HG03066 (cell line): ENCODE measurements around the gene CES1.
"Not testable (repeated sequence)": the region's sequence is repeated elsewhere in the genome, so short reads cannot be mapped to it uniquely, and the experiment has no call there.

Experiments
- ATAC-seq: cut with Tn5 transposase; IDR thresholded peaks from one replicate; pipeline ENCODE4 v1.9.1; 2021; ENCODE audit warnings: low read depth; ENCODE audit not compliant: unreplicated experiment

CES1 gene

GRCh38 chr16:55803681-55804080, 29.2 kb downstream of the CES1 start:
- ATAC-seq, result not testable (repeated sequence)

DNA sequence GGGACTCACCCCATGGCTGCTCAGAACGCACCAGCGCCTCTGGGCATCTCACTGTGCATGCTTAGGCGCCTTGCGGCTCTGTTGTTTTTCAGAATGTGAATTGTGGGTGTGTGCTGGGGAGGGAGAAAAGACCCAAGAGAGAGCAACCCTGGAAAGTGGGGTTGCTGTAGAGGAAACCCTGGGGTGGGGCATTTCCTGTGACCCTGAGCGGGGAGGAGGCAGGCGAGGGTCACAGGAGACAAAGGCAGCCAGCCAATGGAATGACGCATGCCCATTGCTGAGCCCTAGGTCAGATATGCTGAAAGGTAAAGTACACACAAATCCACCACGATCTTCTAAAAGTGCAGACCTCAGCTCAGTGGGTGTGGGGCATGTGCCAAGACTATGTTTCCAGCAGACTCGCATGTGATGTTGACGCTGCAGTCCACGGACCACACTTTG, 39.9 kb downstream of the CES1 start:
- not testable (repeated sequence) for ATAC-seq

- not testable (repeated sequence) for ATAC-seq
Measured at GRCh38 chr16:55791512-55791911, 41.4 kb downstream of the CES1 start.

DNA sequence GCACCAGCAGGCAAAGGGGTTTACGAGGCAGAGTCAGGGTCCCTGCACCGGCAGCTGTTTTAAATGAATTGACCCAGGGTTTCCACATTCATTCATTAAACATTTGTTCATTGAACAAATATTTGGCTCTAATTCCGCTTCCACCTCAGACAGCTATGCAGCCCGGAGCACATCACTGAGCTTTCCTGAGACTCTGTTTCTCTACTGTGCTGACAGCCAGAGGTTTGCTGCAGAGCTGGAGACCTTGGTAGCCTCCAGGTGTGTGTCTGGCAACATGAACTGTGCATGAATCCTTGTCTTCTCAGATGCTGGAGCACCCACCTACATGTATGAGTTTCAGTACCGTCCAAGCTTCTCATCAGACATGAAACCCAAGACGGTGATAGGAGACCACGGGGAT, 42.7 kb downstream of the CES1 start:
- ATAC-seq, result not testable (repeated sequence)

DNA sequence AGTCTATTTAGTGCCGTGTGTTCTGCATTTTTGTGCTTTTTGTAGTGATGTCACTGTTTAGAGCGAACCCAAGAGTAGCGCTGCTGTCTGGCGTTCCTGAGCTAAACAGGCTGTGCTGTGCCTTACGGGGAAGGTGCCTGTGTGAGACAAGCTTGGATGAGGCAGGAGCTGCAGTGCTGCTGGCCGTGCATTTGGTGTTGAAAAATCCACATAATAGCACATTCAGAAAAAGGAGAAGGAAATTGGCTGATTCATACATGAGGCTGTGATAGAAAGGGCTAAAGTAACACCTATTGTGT, 50.2 kb downstream of the CES1 start:
- not testable (repeated sequence) for ATAC-seq

- not testable (repeated sequence) for ATAC-seq
Measured at GRCh38 chr16:55782091-55782792, 50.7 kb downstream of the CES1 start.

- not testable (repeated sequence) for ATAC-seq
Measured at GRCh38 chr16:55781456-55781855, 51.4 kb downstream of the CES1 start.

DNA sequence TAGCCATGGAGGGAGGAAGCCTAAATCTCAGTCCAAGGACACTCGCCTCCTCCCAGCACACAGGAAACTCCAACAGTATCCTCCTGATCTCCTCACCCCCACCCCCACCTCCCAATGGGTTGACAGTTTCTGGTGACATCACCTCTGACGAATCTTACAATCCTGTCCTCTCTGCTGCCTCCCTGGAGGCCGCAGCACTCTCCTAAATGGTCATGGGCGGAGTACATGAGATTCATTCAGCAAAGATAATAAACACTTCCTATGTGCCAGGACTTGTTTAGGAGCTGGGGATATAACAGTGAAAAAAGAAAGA, 52.8 kb downstream of the CES1 start:
- not testable (repeated sequence) for ATAC-seq

DNA sequence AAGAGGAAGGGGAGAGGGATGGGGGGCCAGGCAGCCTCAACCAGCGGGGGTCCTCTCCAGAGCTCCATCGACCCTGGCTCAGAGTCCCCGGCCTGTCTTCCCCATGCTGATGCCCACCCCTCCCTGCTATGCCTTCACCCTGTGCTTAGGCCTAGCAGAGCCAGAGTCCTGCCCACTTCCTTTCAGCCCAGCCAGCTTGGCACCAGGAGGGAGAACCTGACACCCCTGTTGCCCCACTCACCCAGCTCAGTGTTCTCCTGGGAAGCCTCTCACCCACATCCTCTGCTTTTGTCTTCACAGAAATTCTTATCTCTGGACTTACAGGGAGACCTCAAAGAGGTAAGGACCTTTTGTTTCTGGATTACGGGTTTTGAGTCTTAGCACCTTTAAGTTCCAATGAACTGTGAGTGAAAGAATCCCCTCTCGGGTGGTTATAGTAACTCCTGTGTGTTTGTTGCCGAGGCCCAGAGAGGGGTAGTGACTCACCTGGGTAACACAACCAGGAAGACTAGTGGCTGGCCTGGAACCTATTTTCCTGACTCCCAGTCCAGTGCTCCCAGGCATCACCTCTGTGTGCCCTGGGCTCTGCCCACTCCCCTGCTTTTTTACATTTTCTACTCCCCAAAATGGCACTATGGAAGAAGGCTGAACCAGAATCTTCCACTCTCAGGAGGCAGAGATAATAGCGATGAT, 53.3 kb downstream of the CES1 start:
- no peak for ATAC-seq

GRCh38 chr16:55778757-55779156, 54.1 kb downstream of the CES1 start:
- no peak for ATAC-seq

DNA sequence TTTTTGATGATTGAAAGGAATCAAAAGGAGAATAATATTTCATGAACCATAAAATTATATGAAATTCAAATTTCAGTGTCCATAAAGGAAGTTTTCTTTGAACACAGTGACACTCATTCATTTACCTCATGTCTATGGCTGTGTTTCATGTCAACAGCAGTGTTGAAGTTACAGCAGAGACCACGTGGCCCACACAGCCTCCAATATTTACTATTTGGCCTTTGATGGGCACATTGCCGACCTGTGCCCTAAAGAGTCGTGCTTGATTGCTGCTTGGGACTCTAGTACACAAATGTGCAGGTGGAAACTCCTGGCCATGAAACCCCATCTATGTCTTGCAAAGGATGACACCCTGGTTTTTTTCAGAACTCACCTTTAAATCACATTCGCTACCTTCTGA, 57.0 kb downstream of the CES1 start:
- ATAC-seq, result no peak

DNA sequence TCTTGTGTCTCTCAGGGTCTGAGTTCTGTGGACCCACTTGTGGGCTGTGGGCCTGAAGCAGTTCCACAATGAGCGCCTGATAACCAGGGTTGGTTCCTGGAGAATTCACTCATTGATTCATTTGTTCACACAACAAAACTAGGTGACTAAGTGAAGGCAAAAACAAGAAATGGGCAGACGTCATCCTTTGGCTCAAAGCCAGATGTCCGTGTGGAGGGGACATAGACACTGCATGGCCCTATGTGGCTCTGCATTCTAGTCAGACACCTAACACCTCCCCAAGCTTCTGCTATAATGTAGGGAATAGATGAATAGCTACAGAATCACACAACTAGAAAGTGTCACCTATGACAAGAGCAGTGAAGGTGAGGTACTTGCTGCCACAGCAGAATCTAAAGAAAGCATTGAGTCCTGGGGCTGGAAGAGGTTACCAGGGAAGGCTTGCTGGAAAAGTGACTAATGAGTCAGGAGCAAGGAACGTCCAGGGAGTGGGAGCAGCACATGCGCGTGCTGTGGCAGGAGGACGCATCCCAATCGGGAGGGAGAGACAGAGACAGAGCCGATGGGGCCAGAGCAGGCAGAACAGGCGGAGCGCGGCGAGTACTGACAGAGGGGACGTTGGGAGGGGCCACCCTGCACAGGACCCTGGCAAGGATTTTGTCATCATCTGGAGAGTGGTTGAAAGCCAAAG, 58.9 kb downstream of the CES1 start:
- no peak for ATAC-seq

GRCh38 chr16:55765161-55765560, 67.7 kb downstream of the CES1 start:
- ATAC-seq, result no peak

DNA sequence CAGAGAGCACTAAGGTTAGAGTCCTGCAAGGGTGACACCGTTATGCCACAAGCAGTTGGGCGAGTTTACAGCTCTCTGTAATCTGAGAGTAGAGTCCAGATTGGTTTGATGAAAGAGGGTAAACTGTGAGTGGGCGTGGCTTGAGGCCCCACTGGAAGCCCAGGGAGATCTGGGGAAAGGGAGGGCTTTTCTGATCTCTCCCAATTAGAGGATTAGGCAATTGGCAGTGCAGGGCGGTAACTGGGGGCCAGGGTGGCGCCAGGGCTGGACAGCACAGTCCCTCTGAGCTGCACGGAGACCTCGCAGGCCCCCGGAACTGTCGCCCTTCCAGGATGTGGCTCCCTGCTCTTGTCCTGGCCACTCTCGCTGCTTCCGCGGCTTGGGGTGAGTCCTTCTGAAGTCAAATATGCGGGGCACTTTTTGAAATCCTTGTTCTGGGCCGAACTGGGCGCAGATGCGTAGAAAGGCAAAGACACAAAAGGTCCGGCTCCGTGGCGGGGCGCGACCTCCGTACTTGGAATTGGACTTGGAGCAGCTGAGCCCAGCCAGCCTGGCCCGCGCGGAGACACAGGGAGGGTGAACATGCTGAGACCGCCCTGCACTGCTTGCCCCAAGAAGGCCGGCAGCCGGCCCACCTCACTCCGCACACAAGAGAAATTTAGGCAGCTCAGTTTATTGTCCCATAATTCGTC, 72.4 kb downstream of the CES1 start:
- no peak for ATAC-seq

DNA sequence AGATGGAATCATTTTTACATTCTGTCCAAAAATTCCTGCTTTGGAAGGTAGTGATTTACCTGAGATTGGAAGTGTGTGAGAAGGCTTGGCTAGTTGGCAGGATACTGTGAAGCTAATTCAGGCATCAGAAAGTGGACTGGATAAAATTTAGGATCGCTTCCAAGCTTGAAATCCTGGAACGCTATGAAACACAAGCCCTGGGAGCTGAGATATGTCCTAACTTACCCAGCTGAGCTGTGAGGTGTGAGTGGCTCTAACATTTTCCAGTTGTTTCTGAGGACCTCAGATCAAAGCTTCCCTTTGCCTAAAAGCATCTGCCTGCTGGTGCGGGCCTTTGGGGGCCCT, 73.0 kb downstream of the CES1 start:
- not testable (repeated sequence) for ATAC-seq

DNA sequence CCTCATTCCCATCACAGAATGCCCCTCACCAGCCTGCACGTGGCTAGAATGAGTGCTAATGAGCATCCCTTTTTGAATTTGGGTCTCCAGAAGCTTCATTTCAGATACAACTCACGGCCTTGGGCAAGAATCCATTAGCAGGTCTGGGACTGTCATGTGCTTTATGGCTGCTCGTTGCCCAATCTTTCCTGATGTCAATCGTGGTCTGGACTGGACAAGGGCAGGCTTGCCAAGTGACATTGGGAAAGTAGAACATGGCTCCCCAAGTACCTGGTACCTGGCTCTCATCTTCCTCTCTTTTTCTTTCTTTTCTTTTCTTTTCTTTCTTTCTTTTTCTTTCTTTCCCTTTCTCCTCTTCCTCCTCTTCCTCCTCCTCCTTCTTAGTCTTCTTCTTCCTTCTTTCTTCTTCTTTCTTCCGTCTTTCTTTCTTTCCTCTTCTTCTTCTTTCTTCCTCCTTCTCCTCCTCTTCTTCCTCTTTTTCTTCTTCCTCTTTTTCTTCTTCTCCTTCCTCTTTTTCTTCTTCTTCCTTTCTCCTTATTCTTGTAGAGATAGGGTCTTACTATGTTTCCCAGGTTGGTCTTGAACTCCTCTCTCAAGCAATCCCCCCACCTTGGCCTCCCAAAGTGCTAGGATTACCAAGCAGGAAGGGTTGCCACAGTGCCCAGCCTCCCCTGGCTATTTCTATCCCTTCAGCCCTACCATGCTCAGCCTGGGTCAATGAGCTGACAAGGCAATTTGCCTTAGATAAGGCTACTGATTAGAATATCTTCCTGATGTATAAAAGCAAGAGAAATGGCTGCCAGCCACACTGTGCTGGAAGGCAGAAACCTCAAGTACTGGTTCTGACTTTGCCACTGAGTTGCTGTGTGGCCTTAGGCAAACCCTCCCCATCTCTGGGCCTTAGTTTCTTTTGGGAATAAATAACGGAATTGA, 75.0 kb downstream of the CES1 start:
- not testable (repeated sequence) for ATAC-seq

DNA sequence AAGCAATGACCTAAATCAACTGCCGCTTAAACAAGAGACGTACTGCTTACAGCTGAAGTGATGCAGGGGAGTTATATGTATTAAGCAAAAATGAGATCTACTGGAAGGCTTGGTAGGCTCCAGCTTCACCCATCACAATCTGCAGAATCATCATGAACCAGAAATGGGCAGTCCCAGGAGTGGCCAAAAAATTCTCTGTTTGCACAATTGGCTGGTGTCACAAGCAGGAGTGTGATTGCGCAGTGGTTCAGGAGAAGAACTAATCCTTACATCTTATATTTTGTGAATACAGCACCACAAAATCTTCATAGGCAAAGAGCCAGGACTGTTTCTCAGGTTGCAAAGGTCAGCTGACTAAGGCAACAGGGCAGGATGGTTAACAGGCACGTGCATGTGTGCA, 75.9 kb downstream of the CES1 start:
- no peak for ATAC-seq

DNA sequence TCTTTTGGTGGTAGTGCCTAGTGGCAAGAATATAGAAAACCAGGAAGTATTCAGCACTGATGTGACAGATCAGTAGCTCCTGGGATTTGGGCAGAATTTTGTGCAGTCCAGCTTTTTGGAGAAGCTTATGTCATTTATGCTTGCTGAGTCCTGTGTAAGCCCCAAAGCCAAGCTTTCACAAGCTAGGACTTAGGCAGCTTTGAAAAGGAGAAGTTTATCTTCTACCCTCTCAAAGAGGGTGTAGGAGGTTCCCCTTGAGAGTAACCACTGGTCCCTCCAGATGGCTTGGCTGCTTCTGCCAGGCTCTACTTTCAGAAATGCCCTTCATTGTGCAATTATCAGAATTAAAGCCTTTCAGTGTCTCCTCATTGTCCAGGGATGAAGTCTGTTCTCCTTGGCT, 78.8 kb downstream of the CES1 start:
- no peak for ATAC-seq

DNA sequence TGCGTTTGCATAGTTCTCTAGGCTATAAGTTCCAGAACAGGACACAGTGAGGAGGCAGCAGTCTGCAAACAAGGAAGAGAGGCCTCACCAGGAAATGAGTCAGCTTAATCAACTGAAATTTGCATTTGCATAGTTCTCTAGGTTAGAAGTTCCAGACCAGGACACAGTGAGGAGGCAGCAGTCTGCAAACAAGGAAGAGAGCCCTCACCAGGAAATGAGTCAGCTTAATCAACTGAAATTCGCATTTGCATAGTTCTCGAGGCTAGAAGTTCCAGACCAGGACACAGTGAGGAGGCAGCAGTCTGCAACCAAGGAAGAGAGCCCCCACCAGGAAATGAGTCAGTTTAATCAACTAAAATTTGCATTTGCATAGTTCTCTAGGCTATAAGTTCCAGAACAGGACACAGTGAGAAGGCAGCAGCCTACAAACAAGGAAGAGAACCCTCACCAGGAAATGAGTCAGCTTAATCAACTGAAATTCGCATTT, 79.7 kb downstream of the CES1 start:
- not testable (repeated sequence) for ATAC-seq
